Aortic smooth muscle cell (primary cell): ENCODE measurements around the gene FN1. TPM values are rescaled to one million over a fixed set of nuclear protein-coding genes. Genes with fewer than 3 reads are reported as not detected.

ENCODE experiments used
- total RNA-seq: library from RNA; depleted of rRNA; stranded (reverse); fragments of >200 nt; gene quantifications from 2 replicates; pipeline ENCODE4 v1.2.3, GENCODE V29; 2014

FN1 gene
- total RNA-seq, result 3,653 and 7,001 TPM in 2 replicates

DNA sequence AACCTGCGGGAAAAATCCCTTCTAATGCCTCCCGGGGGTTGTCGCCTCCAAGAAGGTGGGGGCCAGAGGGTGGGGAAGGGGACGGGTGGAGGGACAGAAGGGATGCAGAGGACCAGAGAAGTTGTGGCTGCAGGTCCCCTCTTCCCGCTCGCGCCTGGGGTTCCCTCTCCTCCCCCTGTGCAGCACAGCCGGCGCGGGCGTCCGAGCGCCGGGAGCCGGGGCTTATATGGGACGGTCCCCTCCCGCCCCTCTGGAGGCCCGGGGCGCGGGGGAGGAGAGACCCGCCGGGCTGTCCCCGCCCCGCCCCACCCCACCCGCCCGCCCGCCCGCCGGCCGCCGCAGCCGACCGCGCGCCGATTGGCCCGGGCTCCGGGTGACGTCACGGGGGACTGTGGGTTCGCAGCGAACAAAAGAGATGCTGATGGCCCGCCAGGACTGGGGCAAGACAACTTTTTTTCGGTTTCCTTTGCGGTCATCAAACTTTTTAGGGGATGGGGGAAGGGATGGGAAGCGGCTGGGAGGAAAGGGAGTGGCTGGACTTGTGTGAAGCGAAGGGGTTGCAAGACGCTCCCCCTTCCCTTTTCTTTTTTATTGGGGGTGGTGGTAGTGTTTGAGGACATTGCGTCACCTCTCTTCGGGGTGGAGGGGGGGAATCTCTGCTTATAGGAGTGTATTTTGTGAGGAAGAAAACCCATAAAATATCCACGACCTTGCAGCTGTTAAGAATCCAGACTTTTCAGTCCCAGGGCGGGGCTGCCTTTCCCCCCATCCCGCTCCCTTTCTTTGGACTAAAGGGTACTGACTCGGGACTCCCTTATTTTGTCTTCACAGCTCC, at the start of gene FN1:
TSS of gene FN1 (minus strand) at position 199 of the 835 bp plus-strand sequence. CDS start 266 bp downstream, outside the sequence.

DNA sequence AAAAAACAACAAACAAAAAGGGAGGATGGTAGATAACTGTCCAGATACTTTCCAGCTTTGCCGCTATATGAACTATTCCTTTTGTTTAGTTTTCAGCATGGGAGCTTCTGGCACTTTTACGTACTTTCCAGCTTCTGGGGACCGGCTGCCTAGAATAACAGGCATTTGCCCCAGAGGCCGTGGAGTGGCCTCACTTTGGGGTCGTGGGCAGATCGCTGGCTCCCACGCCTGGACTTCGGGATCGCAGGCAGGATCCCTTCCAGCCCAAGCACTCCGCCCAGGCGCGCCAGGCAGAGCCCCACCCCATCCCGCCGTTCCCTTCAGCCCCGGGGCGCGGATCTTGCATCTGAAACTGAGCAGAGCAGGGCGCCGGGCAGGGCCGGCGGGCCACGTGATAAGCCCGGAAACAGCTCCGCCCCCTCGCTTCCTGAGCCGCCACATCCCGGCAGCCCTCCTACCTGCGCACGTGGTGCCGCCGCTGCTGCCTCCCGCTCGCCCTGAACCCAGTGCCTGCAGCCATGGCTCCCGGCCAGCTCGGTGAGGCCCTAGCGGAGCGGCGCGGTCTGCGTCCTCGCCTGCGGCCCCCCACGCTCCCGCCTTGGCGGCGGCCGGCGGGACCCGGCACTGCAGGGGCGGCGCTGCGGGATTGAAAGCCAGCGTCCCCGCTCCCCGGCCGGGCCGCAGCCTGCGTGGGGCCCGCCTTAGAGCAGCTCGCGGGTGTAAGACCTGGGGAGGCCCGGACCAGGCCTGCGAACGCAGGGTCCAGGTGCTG, 124.1 kb downstream of the FN1 start, which contains the start of gene ATIC:
TSS of gene ATIC (plus strand) at position 435 of the 772 bp plus-strand sequence. CDS start at position 519, 84 bp downstream.

Other genes starting within 250 kb of the FN1 start
- 25.4 and 28.4 TPM in 2 replicates for gene ATIC, start 124.0 kb downstream of the FN1 start, total RNA-seq